HG03432 (cell line): ENCODE measurements around the gene MITF.
"Not testable (repeated sequence)": the region's sequence is repeated elsewhere in the genome, so short reads cannot be mapped to it uniquely, and the experiment has no call there.

Experiments used
- ATAC-seq: cut with Tn5 transposase; IDR thresholded peaks from one replicate; pipeline ENCODE4 v1.9.1; 2021; ENCODE audit warnings: mild to moderate bottlenecking, moderate library complexity; ENCODE audit not compliant: unreplicated experiment

MITF gene

GRCh38 chr3:69785769-69786320, 46.6 kb downstream of the MITF start:
- ATAC-seq = no peak

GRCh38 chr3:69786854-69787253, 47.6 kb downstream of the MITF start:
- ATAC-seq = no peak

- no peak for ATAC-seq
Observed at GRCh38 chr3:69787436-69788168, 48.3 kb downstream of the MITF start.

- no peak for ATAC-seq
Observed at GRCh38 chr3:69791106-69791505, 51.8 kb downstream of the MITF start.

GRCh38 chr3:69791919-69792399, 52.7 kb downstream of the MITF start:
- no peak for ATAC-seq

- not testable (repeated sequence) for ATAC-seq
Observed at GRCh38 chr3:69796126-69796525, 56.9 kb downstream of the MITF start.

- no peak for ATAC-seq
Observed at GRCh38 chr3:69803681-69804270, 64.5 kb downstream of the MITF start.

GRCh38 chr3:69805491-69805890, 66.2 kb downstream of the MITF start:
- no peak for ATAC-seq

GRCh38 chr3:69806735-69807438, 67.6 kb downstream of the MITF start:
- ATAC-seq = no peak

GRCh38 chr3:69807674-69808073, 68.4 kb downstream of the MITF start:
- ATAC-seq = no peak

- ATAC-seq = no peak
Observed at GRCh38 chr3:69809076-69809835, 70.0 kb downstream of the MITF start.

GRCh38 chr3:69811452-69812401, 72.5 kb downstream of the MITF start:
- no peak for ATAC-seq

- ATAC-seq = no peak
Observed at GRCh38 chr3:69815970-69816369, 76.7 kb downstream of the MITF start.

GRCh38 chr3:69817988-69818387, 78.7 kb downstream of the MITF start:
- no peak for ATAC-seq

- ATAC-seq = no peak
Observed at GRCh38 chr3:69819282-69819681, 80.0 kb downstream of the MITF start.

GRCh38 chr3:69821133-69821532, 81.9 kb downstream of the MITF start:
- ATAC-seq = no peak

GRCh38 chr3:69823743-69824142, 84.5 kb downstream of the MITF start:
- no peak for ATAC-seq

GRCh38 chr3:69825446-69825845, 86.2 kb downstream of the MITF start:
- ATAC-seq = no peak

GRCh38 chr3:69827127-69827526, 87.9 kb downstream of the MITF start:
- ATAC-seq = no peak

GRCh38 chr3:69828817-69829216, 89.6 kb downstream of the MITF start:
- no peak for ATAC-seq
